T-helper 2 cell treated with Interferon-gamma antibody and Interleukin-4, amounts not matched to agents 5 μg/mL and 100 μg/mL, for 36 hours (primary cell): Measurements from ENCODE around the gene LIMA1.

ENCODE experiments used
- DNase-seq: peaks from one replicate; pipeline ENCODE4 v3.0.0; 2021; ENCODE audit warnings: low spot score
- H3K27ac Mint-ChIP-seq: one replicate; pipeline ENCODE4 v1.8.0; 2021; ENCODE audit warnings: mild to moderate bottlenecking, mixed read lengths
- H3K27me3 Mint-ChIP-seq: one replicate; pipeline ENCODE4 v1.8.0; 2021; ENCODE audit warnings: low read depth, mixed read lengths
- H3K36me3 Mint-ChIP-seq: one replicate; pipeline ENCODE4 v1.8.0; 2021; ENCODE audit warnings: low read depth, mixed read lengths
- H3K4me1 Mint-ChIP-seq: one replicate; pipeline ENCODE4 v1.8.0; 2021; ENCODE audit warnings: low read depth, mixed read lengths
- H3K4me3 Mint-ChIP-seq: one replicate; pipeline ENCODE4 v1.8.0; 2022; ENCODE audit warnings: mild to moderate bottlenecking, moderate library complexity, mixed read lengths
- H3K9me3 Mint-ChIP-seq: one replicate; pipeline ENCODE4 v1.8.0; 2021; ENCODE audit warnings: mixed read lengths

LIMA1 gene

GRCh38 chr12:50188241-50188781, 95.0 kb downstream of the LIMA1 start:
- peaks cover 53% of the 10 kb centered on the region for H3K36me3 Mint-ChIP-seq
- no peaks in the 10 kb centered on the region for H3K9me3 Mint-ChIP-seq
- peak overlapping the region; percentile 95 for H3K27ac Mint-ChIP-seq
- H3K4me1 Mint-ChIP-seq: peaks cover 62% of the 10 kb centered on the region
- DNase-seq: no peak
- H3K4me3 Mint-ChIP-seq: peak overlapping the region; percentile 83
- no peaks in the 10 kb centered on the region for H3K27me3 Mint-ChIP-seq

GRCh38 chr12:50187084-50187900, 96.0 kb downstream of the LIMA1 start:
- DNase-seq: peak; percentile 80
- H3K4me1 Mint-ChIP-seq: peaks cover 59% of the 10 kb centered on the region
- no peaks in the 10 kb centered on the region for H3K27me3 Mint-ChIP-seq
- peak overlapping the region; percentile 83 for H3K4me3 Mint-ChIP-seq
- no peaks in the 10 kb centered on the region for H3K9me3 Mint-ChIP-seq
- peak overlapping the region; percentile 95 for H3K27ac Mint-ChIP-seq
- peaks cover 49% of the 10 kb centered on the region for H3K36me3 Mint-ChIP-seq

GRCh38 chr12:50186681-50187080, 96.6 kb downstream of the LIMA1 start:
- Mint-ChIP-seq H3K9me3 (no peaks in the 10 kb centered on the region), H3K4me1 (peaks cover 59% of the 10 kb centered on the region), H3K36me3 (peaks cover 48% of the 10 kb centered on the region), H3K27me3 (no peaks in the 10 kb centered on the region), H3K27ac (peak overlapping the region; percentile 95), H3K4me3 (peak overlapping the region; percentile 83)
- no peak for DNase-seq

- DNase-seq: no peak
- no peaks in the 10 kb centered on the region for H3K27me3 Mint-ChIP-seq
- H3K4me1 Mint-ChIP-seq: peaks cover 57% of the 10 kb centered on the region
- H3K36me3 Mint-ChIP-seq: peaks cover 50% of the 10 kb centered on the region
- peak overlapping the region; percentile 35 for H3K4me3 Mint-ChIP-seq
- H3K9me3 Mint-ChIP-seq: no peaks in the 10 kb centered on the region
- H3K27ac Mint-ChIP-seq: peak overlapping the region; percentile 75
Measured at GRCh38 chr12:50185970-50186663, 97.2 kb downstream of the LIMA1 start.

GRCh38 chr12:50185301-50185895, 97.9 kb downstream of the LIMA1 start:
- Mint-ChIP-seq H3K36me3 (peaks cover 50% of the 10 kb centered on the region), H3K9me3 (no peaks in the 10 kb centered on the region), H3K4me1 (peaks cover 54% of the 10 kb centered on the region), H3K27ac (peak overlapping the region; percentile 75), H3K27me3 (no peaks in the 10 kb centered on the region), H3K4me3 (peak overlapping the region; percentile 37)
- no peak for DNase-seq

GRCh38 chr12:50184261-50184660, 99.1 kb downstream of the LIMA1 start:
- Mint-ChIP-seq H3K4me3 (no peak overlapping the region), H3K27me3 (no peaks in the 10 kb centered on the region), H3K9me3 (no peaks in the 10 kb centered on the region), H3K4me1 (peaks cover 52% of the 10 kb centered on the region), H3K27ac (peak overlapping the region; percentile 55), H3K36me3 (peaks cover 47% of the 10 kb centered on the region)
- no peak for DNase-seq

- Mint-ChIP-seq H3K4me3 (no peak overlapping the region), H3K4me1 (peaks cover 34% of the 10 kb centered on the region), H3K9me3 (no peaks in the 10 kb centered on the region), H3K27ac (no peak overlapping the region), H3K36me3 (peaks cover 48% of the 10 kb centered on the region), H3K27me3 (no peaks in the 10 kb centered on the region)
- no peak for DNase-seq
Measured at GRCh38 chr12:50182461-50182860, 100.9 kb downstream of the LIMA1 start.

GRCh38 chr12:50181691-50182090, 101.6 kb downstream of the LIMA1 start:
- H3K4me3 Mint-ChIP-seq: no peak overlapping the region
- H3K36me3 Mint-ChIP-seq: peaks cover 53% of the 10 kb centered on the region
- DNase-seq: no peak
- H3K27me3 Mint-ChIP-seq: no peaks in the 10 kb centered on the region
- no peaks in the 10 kb centered on the region for H3K9me3 Mint-ChIP-seq
- H3K27ac Mint-ChIP-seq: no peak overlapping the region
- H3K4me1 Mint-ChIP-seq: peaks cover 26% of the 10 kb centered on the region

GRCh38 chr12:50175716-50176026, 107.6 kb downstream of the LIMA1 start:
- H3K4me1 Mint-ChIP-seq: peaks cover 5% of the 10 kb centered on the region
- no peaks in the 10 kb centered on the region for H3K27me3 Mint-ChIP-seq
- peak overlapping the region; percentile 36 for H3K27ac Mint-ChIP-seq
- peaks cover 27% of the 10 kb centered on the region for H3K36me3 Mint-ChIP-seq
- DNase-seq: no peak
- no peaks in the 10 kb centered on the region for H3K9me3 Mint-ChIP-seq
- H3K4me3 Mint-ChIP-seq: no peak overlapping the region

- no peak for DNase-seq
- no peak overlapping the region for H3K4me3 Mint-ChIP-seq
- H3K27ac Mint-ChIP-seq: peak overlapping the region; percentile 26
- H3K27me3 Mint-ChIP-seq: no peaks in the 10 kb centered on the region
- H3K36me3 Mint-ChIP-seq: peaks cover 27% of the 10 kb centered on the region
- H3K4me1 Mint-ChIP-seq: peaks cover 6% of the 10 kb centered on the region
- H3K9me3 Mint-ChIP-seq: no peaks in the 10 kb centered on the region
Measured at GRCh38 chr12:50174971-50175715, 108.2 kb downstream of the LIMA1 start.

GRCh38 chr12:50167049-50167828, 116.1 kb downstream of the LIMA1 start, which contains the start of gene CERS5:
CERS5 (minus strand) TSS chr12:50167369; CDS start chr12:50167297, 72 bp downstream.
- Mint-ChIP-seq H3K4me3 (peak within 1 kb of the TSS; percentile 91), H3K27ac (peak within 1 kb of the TSS; percentile 93), H3K4me1 (peaks cover 29% of the 10 kb centered on the region), H3K36me3 (peaks cover 11% of the 10 kb centered on the region), H3K9me3 (no peaks in the 10 kb centered on the region), H3K27me3 (no peaks in the 10 kb centered on the region)
- DNase-seq: peak; percentile 99

GRCh38 chr12:50166799-50167048, 116.6 kb downstream of the LIMA1 start:
- Mint-ChIP-seq H3K36me3 (peaks cover 11% of the 10 kb centered on the region), H3K27ac (peak overlapping the region; percentile 93), H3K27me3 (no peaks in the 10 kb centered on the region), H3K4me1 (peaks cover 29% of the 10 kb centered on the region), H3K4me3 (peak overlapping the region; percentile 91), H3K9me3 (no peaks in the 10 kb centered on the region)
- DNase-seq: peak; percentile 75

- Mint-ChIP-seq H3K27me3 (no peaks in the 10 kb centered on the region), H3K36me3 (peaks cover 16% of the 10 kb centered on the region), H3K27ac (peak overlapping the region; percentile 45), H3K4me1 (peaks cover 35% of the 10 kb centered on the region), H3K4me3 (peak overlapping the region; percentile 91), H3K9me3 (no peaks in the 10 kb centered on the region)
- DNase-seq: no peak
Measured at GRCh38 chr12:50164963-50165362, 118.4 kb downstream of the LIMA1 start.
